B cell (primary cell): Measurements from ENCODE around the gene RRAD. TPM values are rescaled to one million over a fixed set of nuclear protein-coding genes. Genes with fewer than 3 reads are reported as not detected.

ENCODE experiments used
- ATAC-seq: fragments of 200-7000 bp; cut with Tn5 transposase; one replicate; pipeline ENCODE4 v1.10.0; 2021; ENCODE audit warnings: low read depth, mild to moderate bottlenecking, moderate number of reproducible peaks, moderate library complexity
- CTCF ChIA-PET: fragments of 350-600 bp; sonication (Branson Sonifier 250); formaldehyde crosslinking; loops from one replicate; lab custom pipeline; 2021; ENCODE audit warnings: antibody characterized with exemption, inconsistent platforms; lab: Charles Lee
- POLR2A ChIA-PET: fragments of 350-600 bp; sonication (Branson Sonifier 250); formaldehyde crosslinking; loops from one replicate; lab custom pipeline; 2021; ENCODE audit warnings: antibody characterized with exemption; lab: Charles Lee
- DNase-seq: peaks from one replicate; pipeline ENCODE4 v3.0.0; 2013
- H2AFZ ChIP-seq: 2 replicates; pipeline ENCODE4 v1.6.1; 2012; ENCODE audit warnings: mild to moderate bottlenecking, low read depth, low read length; ENCODE audit not compliant: insufficient read depth, poor library complexity, severe bottlenecking
- H3K27ac ChIP-seq, 2 donors: 1 replicate in 1 of 2; 2 replicates in 1 of 2; pipeline ENCODE4 v1.5.1; 2012 to 2013; ENCODE audit warnings: low read length in 2 of 2, mild to moderate bottlenecking in 2 of 2, moderate library complexity in 1 of 2
- H3K27me3 ChIP-seq, 4 experiments: fragments of 200-600 bp in 1 of 4; sonication (generic) in 1 of 4; replicated peaks in 1 of 4; 1 replicate in 2 of 4; 2 replicates in 2 of 4; pipeline versions ENCODE4 v1.6.1 to v1.7.0; 2013 to 2016; ENCODE audit warnings: low read length in 3 of 4, mild to moderate bottlenecking in 2 of 4, mixed read lengths in 1 of 4, moderate library complexity in 1 of 4; ENCODE audit not compliant: insufficient read depth in 4 of 4, control insufficient read depth in 3 of 4; ENCODE audit errors: control extremely low read depth in 1 of 4
- H3K36me3 ChIP-seq, 2 experiments: replicated peaks in 1 of 2; 1 replicate in 1 of 2; 2 replicates in 1 of 2; pipeline versions ENCODE4 v1.6.1 to v1.7.1; 2013; ENCODE audit warnings: low read length in 1 of 2; ENCODE audit not compliant: insufficient read depth in 2 of 2, control insufficient read depth in 1 of 2; ENCODE audit errors: control extremely low read depth in 1 of 2, extremely low read depth in 1 of 2
- H3K4me1 ChIP-seq, 2 donors: fragments of 200-600 bp in 1 of 2; sonication (generic) in 1 of 2; 1 replicate in 1 of 2; 2 replicates in 1 of 2; pipeline versions ENCODE4 v1.5.1 to v1.6.1; 2013 to 2017; ENCODE audit warnings: low read length in 2 of 2; ENCODE audit not compliant: control insufficient read depth in 2 of 2, insufficient read depth in 2 of 2
- H3K4me2 ChIP-seq: replicated peaks from 2 replicates; pipeline ENCODE3; 2012; ENCODE audit warnings: mild to moderate bottlenecking, low read depth, low read length; ENCODE audit not compliant: poor library complexity, severe bottlenecking
- H3K4me3 ChIP-seq, 5 experiments: fragments of 200-600 bp in 1 of 5; sonication (generic) in 1 of 5; 1 replicate in 3 of 5; 2 replicates in 2 of 5; pipeline versions ENCODE4 v1.5.1 to v1.7.0; 2011 to 2016; ENCODE audit warnings: low read length in 4 of 5, mild to moderate bottlenecking in 4 of 5, low read depth in 2 of 5, control low read depth in 1 of 5, moderate library complexity in 1 of 5; ENCODE audit not compliant: insufficient read depth in 1 of 5; ENCODE audit errors: control extremely low read depth in 1 of 5, extremely low read depth in 1 of 5
- H3K79me2 ChIP-seq: fragments of 200-600 bp; sonication (generic); one replicate; pipeline ENCODE4 v1.6.0; 2016; ENCODE audit warnings: low read length; ENCODE audit not compliant: control insufficient read depth, insufficient read depth
- H3K9ac ChIP-seq: fragments of 200-600 bp; sonication (generic); 2 replicates; pipeline ENCODE4 v1.6.1; 2017; ENCODE audit warnings: mild to moderate bottlenecking, low read length, moderate library complexity
- H3K9me3 ChIP-seq, 3 donors: one replicate each; pipeline versions ENCODE4 v1.6.1 to v1.7.1; 2013; ENCODE audit warnings: low read length in 2 of 3; ENCODE audit not compliant: control insufficient read depth in 2 of 3, insufficient read depth in 1 of 3; ENCODE audit errors: control extremely low read depth in 1 of 3
- H4K20me1 ChIP-seq: 2 replicates; pipeline ENCODE4 v1.6.0; 2012; ENCODE audit warnings: mild to moderate bottlenecking, low read length; ENCODE audit not compliant: insufficient read depth, control insufficient read depth, poor library complexity, severe bottlenecking
- H3K27ac Mint-ChIP-seq: one replicate; pipeline ENCODE4 v1.8.0; 2021; ENCODE audit warnings: mixed read lengths
- H3K27me3 Mint-ChIP-seq: one replicate; pipeline ENCODE4 v1.8.0; 2021; ENCODE audit warnings: mixed read lengths
- H3K4me1 Mint-ChIP-seq: one replicate; pipeline ENCODE4 v1.8.0; 2021; ENCODE audit warnings: mixed read lengths
- H3K4me3 Mint-ChIP-seq: one replicate; pipeline ENCODE4 v1.8.0; 2021; ENCODE audit warnings: mixed read lengths
- H3K9me3 Mint-ChIP-seq: one replicate; pipeline ENCODE4 v1.8.0; 2022; ENCODE audit warnings: mixed read lengths; ENCODE audit not compliant: insufficient read depth
- CTCF ChIP-seq: fragments of 200-600 bp; IDR thresholded peaks from one replicate; pipeline ENCODE4 v1.8.0; 2022; ENCODE audit warnings: antibody characterized with exemption, mild to moderate bottlenecking
- EZH2 ChIP-seq: IDR thresholded peaks from 2 replicates; pipeline ENCODE4 v1.6.1; 2012; ENCODE audit warnings: borderline replicate concordance, low read depth, mild to moderate bottlenecking, moderate library complexity, low read length; ENCODE audit not compliant: insufficient read depth, poor library complexity, severe bottlenecking
- WGBS: methylation state at CpG from one replicate; pipeline ENCODE4 v1.1.5; 2013; ENCODE audit warnings: missing lambda C conversion rate; ENCODE audit not compliant: insufficient coverage; 5-methylcytosine and 5-hydroxymethylcytosine counted together
- intact Hi-C: fragments of 100-400 bp; cut with micrococcal nuclease; formaldehyde crosslinking; loops from one replicate; pipeline ENCODE4 v1.10.0; 2022
- polyA plus RNA-seq: library from polyadenylated mRNA; depleted of rRNA; stranded (reverse); fragments of >200 nt; gene quantifications from 2 replicates; pipeline ENCODE4 v1.2.3, GENCODE V29; 2012
- total RNA-seq, 2 donors: library from RNA; stranded (reverse); fragments of 120-200 nt in 1 of 2; gene quantifications; 1 replicate in 1 of 2; 2 replicates in 1 of 2; pipeline versions ENCODE4 v1.2.3 to v1.2.4, GENCODE V29; 2013 to 2022

The RRAD gene
- total and polyA plus RNA-seq, 2 donors (not counting 1 experiment from before 2014, with no cell fraction given), result 0.64 to 1.9 TPM

- H3K27me3 Mint-ChIP-seq, result peaks cover 59% of the 10 kb centered on the region
- Histone ChIP-seq H4K20me1 (no peaks in the 10 kb centered on the region), H3K27ac (no peak overlapping the region), H3K79me2 (no peaks in the 10 kb centered on the region), H3K4me1 (peaks cover 15 to 26% of the 10 kb centered on the region in 2 donors), H3K4me3 (no peak overlapping the region), H3K9ac (no peak overlapping the region), H3K4me2 (no peak overlapping the region), H2AFZ (no peak overlapping the region), H3K36me3 (no peaks in the 10 kb centered on the region), H3K27me3 (peaks cover 0 to 39% (median 22%) of the 10 kb centered on the region in 4 experiments), H3K9me3 (peaks cover 0 to 12% (median 0%) of the 10 kb centered on the region in 3 donors)
- intact Hi-C loops, result no loop called here
- DNase-seq, result no peak
- H3K9me3 Mint-ChIP-seq, result no peaks in the 10 kb centered on the region
- no peak overlapping the region for H3K4me3 Mint-ChIP-seq
- H3K27ac Mint-ChIP-seq, result no peak overlapping the region
- ChIA-PET POLR2A (no interaction called here), CTCF (interaction anchor here (1.5 to 3.3 kb wide), 2 partner anchors 11 to 204 kb away, joined by 4 to 13 read pairs; no protein-coding TSS in a partner anchor)
- WGBS, result 92% methylated on average over 2 of the region's 4 CpGs
- peaks cover 18% of the 10 kb centered on the region for H3K4me1 Mint-ChIP-seq
- TF ChIP-seq EZH2 (no peak), CTCF (no peak)
- no peak for ATAC-seq
Measured at GRCh38 chr16:66950971-66951790, 25.8 kb upstream of the RRAD start.

GRCh38 chr16:66950437-66950836, 25.1 kb upstream of the RRAD start:
- POLR2A ChIA-PET, result no interaction called here
- Mint-ChIP-seq H3K4me3 (no peak overlapping the region), H3K27ac (no peak overlapping the region), H3K4me1 (peaks cover 18% of the 10 kb centered on the region), H3K9me3 (no peaks in the 10 kb centered on the region), H3K27me3 (peaks cover 56% of the 10 kb centered on the region)
- Histone ChIP-seq H3K27me3 (peaks cover 0 to 39% (median 22%) of the 10 kb centered on the region in 4 experiments), H3K27ac (no peak overlapping the region), H3K4me3 (no peak overlapping the region), H3K4me1 (peaks cover 15 to 26% of the 10 kb centered on the region in 2 donors), H3K9ac (no peak overlapping the region), H3K4me2 (no peak overlapping the region), H3K36me3 (no peaks in the 10 kb centered on the region), H2AFZ (no peak overlapping the region), H3K9me3 (peaks cover 0 to 12% (median 0%) of the 10 kb centered on the region in 3 donors), H3K79me2 (no peaks in the 10 kb centered on the region), H4K20me1 (no peaks in the 10 kb centered on the region)
- DNase-seq (no peak), ATAC-seq (no peak)
- WGBS, result no CpG with 5 or more reads among the region's 2 CpGs
- intact Hi-C loops, result no loop called here
- CTCF ChIA-PET, result interaction anchor here (1.2 to 3.3 kb wide), 2 partner anchors 56 to 205 kb away, joined by 4 to 13 read pairs; no protein-coding TSS in a partner anchor
- no peak for TF ChIP-seq CTCF
- TF ChIP-seq EZH2, result no peak
